Ishikawa (cell line): ENCODE measurements around the gene MACROD2.

Source experiments
- CEBPB ChIP-seq: IDR thresholded peaks from 2 replicates; pipeline ENCODE4 v1.6.1; 2012
- EGR1 ChIP-seq: IDR thresholded peaks from 2 replicates; pipeline ENCODE4 v1.6.1; 2012
- EP300 ChIP-seq: IDR thresholded peaks from 2 replicates; pipeline ENCODE4 v1.6.1; 2012; ENCODE audit warnings: borderline replicate concordance
- FOXM1 ChIP-seq: IDR thresholded peaks from 2 replicates; pipeline ENCODE4 v1.6.1; 2012; ENCODE audit warnings: low read depth, borderline replicate concordance
- RAD21 ChIP-seq: IDR thresholded peaks from 2 replicates; pipeline ENCODE4 v1.6.1; 2012; ENCODE audit warnings: low read depth
- TAF1 ChIP-seq: IDR thresholded peaks from 2 replicates; pipeline ENCODE4 v1.6.1; 2012; ENCODE audit warnings: low read depth, mild to moderate bottlenecking
- TEAD4 ChIP-seq: IDR thresholded peaks from 2 replicates; pipeline ENCODE4 v1.6.1; 2012
- ZBTB7A ChIP-seq: IDR thresholded peaks from 2 replicates; pipeline ENCODE4 v1.6.1; 2012; ENCODE audit warnings: low read depth

DNA sequence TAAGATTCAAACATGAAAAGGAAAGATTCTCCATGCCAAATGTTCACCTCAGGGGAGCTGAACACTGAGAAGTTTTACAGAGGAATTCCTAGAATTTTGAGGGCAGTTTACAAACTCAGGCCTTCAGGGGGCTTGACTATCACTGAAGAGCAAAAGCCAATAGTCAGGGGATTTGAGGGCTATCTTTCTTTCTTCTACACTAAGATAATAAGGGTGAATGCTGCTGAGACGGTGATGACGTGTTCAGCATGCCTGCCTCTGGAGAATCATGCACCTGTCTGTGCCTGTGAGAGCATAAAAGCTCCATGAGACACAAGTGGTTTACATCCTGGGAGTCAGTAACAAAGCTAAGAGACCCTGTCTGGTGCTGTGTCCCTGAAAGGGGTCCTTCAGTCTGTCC, 1492.4 kb downstream of the MACROD2 start:
- TF ChIP-seq RAD21 = no peak
- no peak for TF ChIP-seq ZBTB7A
- no peak for TF ChIP-seq CEBPB
- no peak for TF ChIP-seq EGR1
- no peak for TF ChIP-seq TEAD4
- no peak for TF ChIP-seq EP300
- TF ChIP-seq TAF1 = no peak
- TF ChIP-seq FOXM1 = no peak
